Hepatocyte (in vitro differentiated cells): ENCODE data around the gene GSPT1. TPM values are rescaled to one million over a fixed set of nuclear protein-coding genes. Genes with fewer than 3 reads are reported as not detected.

Experiments used
- DNase-seq: peaks from one replicate; pipeline ENCODE4 v3.0.0-alpha.2; 2016; ENCODE audit warnings: low spot score
- H2AFZ ChIP-seq: fragments of 200-600 bp; sonication (generic); 2 replicates; pipeline ENCODE4 v1.6.0; 2016; ENCODE audit warnings: antibody characterized with exemption, mild to moderate bottlenecking
- H3K27ac ChIP-seq: fragments of 200-600 bp; sonication (generic); 2 replicates; pipeline ENCODE4 v1.5.1; 2016; ENCODE audit warnings: mild to moderate bottlenecking
- H3K27me3 ChIP-seq: fragments of 200-600 bp; sonication (generic); 2 replicates; pipeline ENCODE4 v1.6.1; 2016
- H3K36me3 ChIP-seq: fragments of 200-600 bp; sonication (generic); replicated peaks from 2 replicates; pipeline ENCODE4 v1.5.1; 2016; ENCODE audit warnings: low read depth; ENCODE audit not compliant: insufficient read depth
- H3K4me1 ChIP-seq: fragments of 200-600 bp; sonication (generic); 2 replicates; pipeline ENCODE4 v1.5.1; 2016; ENCODE audit warnings: mild to moderate bottlenecking, moderate library complexity; ENCODE audit not compliant: insufficient read depth
- H3K4me2 ChIP-seq: fragments of 200-600 bp; sonication (generic); 2 replicates; pipeline ENCODE4 v1.6.0; 2016
- H3K4me3 ChIP-seq: fragments of 200-600 bp; sonication (generic); 2 replicates; pipeline ENCODE4 v1.5.1; 2016; ENCODE audit warnings: mild to moderate bottlenecking
- H3K79me2 ChIP-seq: fragments of 200-600 bp; sonication (generic); 2 replicates; pipeline ENCODE4 v1.6.0; 2017; ENCODE audit warnings: mild to moderate bottlenecking
- H3K9me2 ChIP-seq: fragments of 200-600 bp; sonication (generic); replicated peaks from 2 replicates; pipeline ENCODE4 v1.6.0; 2017; ENCODE audit warnings: mild to moderate bottlenecking; ENCODE audit not compliant: insufficient read depth
- H3K9me3 ChIP-seq: fragments of 200-600 bp; sonication (generic); 2 replicates; pipeline ENCODE4 v1.5.1; 2016; ENCODE audit warnings: low read depth, mild to moderate bottlenecking
- H4K20me1 ChIP-seq: fragments of 200-600 bp; sonication (generic); 2 replicates; pipeline ENCODE4 v1.6.0; 2016; ENCODE audit warnings: mild to moderate bottlenecking; ENCODE audit not compliant: insufficient read depth, poor library complexity, severe bottlenecking
- EZH2 ChIP-seq: fragments of 200-600 bp; sonication (generic); IDR thresholded peaks from 2 replicates; pipeline ENCODE4 v1.6.1; 2016; ENCODE audit warnings: antibody characterized with exemption, mild to moderate bottlenecking, borderline replicate concordance
- EZH2phosphoT487 ChIP-seq: fragments of 200-600 bp; sonication (generic); IDR thresholded peaks from one replicate; pipeline ENCODE4 v1.6.1; 2018; ENCODE audit warnings: antibody characterized with exemption, mild to moderate bottlenecking, low read depth, moderate library complexity; ENCODE audit not compliant: unreplicated experiment, severe bottlenecking
- WGBS: methylation state at CpG from one replicate; pipeline ENCODE4 v1.1.6; 2016; ENCODE audit warnings: low lambda C conversion rate; ENCODE audit errors: missing lambda C conversion rate; 5-methylcytosine and 5-hydroxymethylcytosine counted together
- polyA plus RNA-seq: library from polyadenylated mRNA; unstranded; fragments of >200 nt; fragmentation: Nextera tagmentation; extraction: Ambion mirVana; gene quantifications from 2 replicates; pipeline ENCODE4 v1.2.1, GENCODE V29; 2016
- total RNA-seq: library from RNA; depleted of rRNA; stranded (reverse); fragments of >200 nt; gene quantifications from 2 replicates; pipeline ENCODE4 v1.2.3, GENCODE V29; 2014
- TF ChIP-seq, protein P1 (sequence below): fragments of 200-600 bp; sonication (generic); IDR thresholded peaks from 2 replicates; pipeline ENCODE4 v1.5.1; 2016; ENCODE audit warnings: antibody characterized with exemption, mild to moderate bottlenecking; ENCODE audit not compliant: poor library complexity

Gene GSPT1
- total and polyA plus RNA-seq, 2 experiments from 2014 or later: 79.2 to 109 TPM

DNA sequence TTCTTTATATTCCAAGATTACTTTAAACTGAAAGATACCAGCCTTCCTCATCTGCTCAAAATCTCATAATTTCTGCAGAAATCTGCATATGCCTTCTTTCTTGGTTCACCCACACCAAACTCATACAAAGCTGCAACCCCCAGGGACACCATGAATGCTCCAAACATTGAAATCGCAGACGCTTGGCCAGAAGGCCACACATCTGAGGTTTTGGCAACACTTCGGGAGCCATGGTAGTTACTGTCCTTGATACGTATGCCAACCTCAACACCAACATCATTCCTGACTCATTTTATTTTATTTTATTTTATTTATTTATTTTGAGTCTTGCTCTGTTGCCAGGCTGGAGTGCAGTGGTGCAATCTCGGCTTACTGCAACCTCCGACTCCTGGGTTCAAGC, 11.8 kb downstream of the GSPT1 start:
- DNase-seq: no peak
- H3K79me2 ChIP-seq: peaks cover 96% of the 10 kb centered on the region
- no peak overlapping the region for H3K27ac ChIP-seq
- H3K9me3 ChIP-seq: no peaks in the 10 kb centered on the region
- no peaks in the 10 kb centered on the region for H3K4me1 ChIP-seq
- no peaks in the 10 kb centered on the region for H3K27me3 ChIP-seq
- no peak overlapping the region for H3K4me2 ChIP-seq
- no peaks in the 10 kb centered on the region for H3K9me2 ChIP-seq
- H3K36me3 ChIP-seq: no peaks in the 10 kb centered on the region
- TF ChIP-seq, protein P1, sequence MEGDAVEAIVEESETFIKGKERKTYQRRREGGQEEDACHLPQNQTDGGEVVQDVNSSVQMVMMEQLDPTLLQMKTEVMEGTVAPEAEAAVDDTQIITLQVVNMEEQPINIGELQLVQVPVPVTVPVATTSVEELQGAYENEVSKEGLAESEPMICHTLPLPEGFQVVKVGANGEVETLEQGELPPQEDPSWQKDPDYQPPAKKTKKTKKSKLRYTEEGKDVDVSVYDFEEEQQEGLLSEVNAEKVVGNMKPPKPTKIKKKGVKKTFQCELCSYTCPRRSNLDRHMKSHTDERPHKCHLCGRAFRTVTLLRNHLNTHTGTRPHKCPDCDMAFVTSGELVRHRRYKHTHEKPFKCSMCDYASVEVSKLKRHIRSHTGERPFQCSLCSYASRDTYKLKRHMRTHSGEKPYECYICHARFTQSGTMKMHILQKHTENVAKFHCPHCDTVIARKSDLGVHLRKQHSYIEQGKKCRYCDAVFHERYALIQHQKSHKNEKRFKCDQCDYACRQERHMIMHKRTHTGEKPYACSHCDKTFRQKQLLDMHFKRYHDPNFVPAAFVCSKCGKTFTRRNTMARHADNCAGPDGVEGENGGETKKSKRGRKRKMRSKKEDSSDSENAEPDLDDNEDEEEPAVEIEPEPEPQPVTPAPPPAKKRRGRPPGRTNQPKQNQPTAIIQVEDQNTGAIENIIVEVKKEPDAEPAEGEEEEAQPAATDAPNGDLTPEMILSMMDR: no peak
- no peak for TF ChIP-seq EZH2phosphoT487
- no peak for TF ChIP-seq EZH2
- over 99% methylated on average over 6 of the region's 6 CpGs for WGBS
- H4K20me1 ChIP-seq: peaks cover 91% of the 10 kb centered on the region
- no peak overlapping the region for H2AFZ ChIP-seq
- no peak overlapping the region for H3K4me3 ChIP-seq

DNA sequence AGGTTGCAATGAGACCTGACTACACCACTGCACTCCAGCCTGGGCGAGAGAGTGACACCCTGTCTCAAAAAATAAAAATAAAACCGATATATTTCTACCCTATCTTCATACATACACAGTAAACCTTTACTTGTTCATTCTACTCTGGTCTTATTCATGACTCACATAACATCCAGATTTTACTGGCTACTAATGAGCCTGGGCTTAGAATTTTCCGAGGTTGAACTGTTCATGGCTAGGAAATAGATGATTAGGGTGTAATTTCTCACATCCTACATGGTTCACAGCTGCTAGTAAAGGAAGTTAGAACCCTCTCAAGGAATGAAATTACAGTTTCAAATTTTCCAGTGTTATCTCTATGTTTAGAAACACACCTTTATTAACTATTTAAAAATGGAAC, 14.7 kb downstream of the GSPT1 start:
- TF ChIP-seq EZH2: no peak
- H3K79me2 ChIP-seq: peaks cover 96% of the 10 kb centered on the region

DNA sequence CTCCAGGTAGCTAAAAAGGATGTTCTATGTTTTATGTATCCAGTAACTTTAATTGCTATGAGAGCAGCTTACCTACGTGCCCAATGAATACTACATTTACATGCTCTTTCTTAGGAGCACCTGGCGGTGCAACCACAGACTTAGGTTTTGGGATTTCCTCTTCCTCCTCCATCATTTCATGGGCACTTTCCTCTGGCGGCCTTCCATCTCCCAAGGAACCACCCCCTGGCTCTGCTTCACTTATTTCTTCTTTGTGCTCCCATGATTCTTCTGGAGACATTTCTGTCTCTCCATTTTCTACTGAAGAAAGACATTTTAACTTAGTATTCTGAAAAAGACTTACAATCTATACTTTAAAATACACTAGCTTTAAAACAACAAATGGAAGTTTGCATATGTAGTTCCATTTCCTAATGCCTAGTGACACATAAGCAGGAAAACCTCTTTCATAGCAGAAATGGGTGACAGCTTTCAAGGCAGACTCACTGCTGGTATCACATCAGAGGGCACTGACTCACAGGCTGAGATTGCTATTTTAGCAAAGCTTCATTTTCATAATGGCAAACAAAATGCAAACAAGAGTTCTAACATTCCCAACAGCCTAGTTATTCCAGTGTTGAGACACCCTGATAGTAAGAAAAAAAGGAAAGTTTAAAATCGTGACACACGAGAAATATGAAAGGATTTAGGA, 19.1 kb downstream of the GSPT1 start:
- H3K27me3 ChIP-seq: no peaks in the 10 kb centered on the region
- TF ChIP-seq, protein P1: no peak
- TF ChIP-seq EZH2: no peak
- TF ChIP-seq EZH2phosphoT487: no peak
- H3K27ac ChIP-seq: no peak overlapping the region
- no peak overlapping the region for H2AFZ ChIP-seq
- no peak for DNase-seq
- H3K36me3 ChIP-seq: no peaks in the 10 kb centered on the region
- H3K4me2 ChIP-seq: no peak overlapping the region
- no peaks in the 10 kb centered on the region for H3K4me1 ChIP-seq
- no peaks in the 10 kb centered on the region for H3K9me3 ChIP-seq
- 91% methylated on average over 5 of the region's 5 CpGs for WGBS
- H3K9me2 ChIP-seq: no peaks in the 10 kb centered on the region
- H4K20me1 ChIP-seq: peaks cover 49% of the 10 kb centered on the region
- no peak overlapping the region for H3K4me3 ChIP-seq
- peaks cover 84% of the 10 kb centered on the region for H3K79me2 ChIP-seq

More for the DNA sequence above, 14.7 kb downstream of the GSPT1 start:
- no peak for DNase-seq
- no peaks in the 10 kb centered on the region for H3K9me3 ChIP-seq
- H3K4me1 ChIP-seq: no peaks in the 10 kb centered on the region
- no peak overlapping the region for H3K4me2 ChIP-seq
- no peaks in the 10 kb centered on the region for H3K27me3 ChIP-seq
- no peaks in the 10 kb centered on the region for H3K9me2 ChIP-seq
- peaks cover 87% of the 10 kb centered on the region for H4K20me1 ChIP-seq
- H3K36me3 ChIP-seq: no peaks in the 10 kb centered on the region
- no peak overlapping the region for H3K4me3 ChIP-seq
- H3K27ac ChIP-seq: no peak overlapping the region
- H2AFZ ChIP-seq: no peak overlapping the region
- WGBS: 89% methylated on average over 3 of the region's 3 CpGs

DNA sequence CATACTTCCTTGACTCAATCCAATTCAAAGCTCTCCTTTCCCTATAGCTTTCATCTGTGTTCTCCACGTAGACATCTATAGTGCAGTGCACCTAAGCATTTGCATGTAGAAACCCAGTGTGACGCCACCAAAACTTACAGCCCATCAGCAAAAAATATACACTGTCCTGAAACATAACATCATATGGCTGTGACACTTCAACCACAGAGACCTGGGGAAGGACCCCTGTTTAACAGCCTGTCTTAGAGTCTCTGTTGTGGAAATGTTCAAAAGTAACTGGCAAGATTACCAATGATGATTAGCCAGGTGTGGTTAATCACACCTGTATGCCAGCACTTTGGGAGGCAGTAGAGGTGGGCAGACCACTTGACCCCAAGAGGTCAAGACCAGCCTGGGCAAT, 22.2 kb downstream of the GSPT1 start:
- H3K27me3 ChIP-seq: no peaks in the 10 kb centered on the region
- H3K9me3 ChIP-seq: no peaks in the 10 kb centered on the region
- H3K4me1 ChIP-seq: no peaks in the 10 kb centered on the region
- DNase-seq: no peak
- 100% methylated on average over 2 of the region's 2 CpGs for WGBS
- H3K4me3 ChIP-seq: no peak overlapping the region
- no peaks in the 10 kb centered on the region for H3K9me2 ChIP-seq
- no peak overlapping the region for H3K27ac ChIP-seq
- no peak overlapping the region for H2AFZ ChIP-seq
- no peak overlapping the region for H3K4me2 ChIP-seq
- peaks cover 64% of the 10 kb centered on the region for H3K79me2 ChIP-seq
- no peaks in the 10 kb centered on the region for H3K36me3 ChIP-seq
- TF ChIP-seq, protein P1: no peak
- no peak for TF ChIP-seq EZH2phosphoT487
- TF ChIP-seq EZH2: no peak
- H4K20me1 ChIP-seq: peaks cover 19% of the 10 kb centered on the region
